ENCODE results near the gene SH3PXD2A. TPM values are rescaled to one million over a fixed set of nuclear protein-coding genes. Genes with fewer than 3 reads are reported as not detected.

SH3PXD2A gene
- total and polyA plus RNA-seq, 12 donors, result 6.9 to 44.9 (median 34.4) TPM

DNA sequence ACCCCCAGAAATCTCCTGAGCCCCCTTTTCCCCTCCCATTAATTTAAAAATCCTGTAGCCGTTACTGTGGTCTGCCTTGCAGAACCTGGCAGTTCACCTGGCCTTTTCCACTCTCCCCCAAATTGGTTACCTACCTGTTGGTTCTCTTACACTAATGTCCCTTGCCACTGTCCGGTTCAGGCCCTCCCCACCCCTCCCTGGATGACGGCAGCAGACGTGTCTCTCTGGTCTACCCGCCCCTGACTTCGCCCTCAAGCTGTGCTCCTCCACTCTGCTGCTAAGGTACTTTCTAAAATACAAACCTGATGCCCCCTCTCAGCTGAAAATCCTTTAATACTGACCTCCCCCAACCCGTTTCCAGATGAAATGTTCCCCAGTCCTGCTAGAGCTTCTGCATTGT lies 15.6 kb upstream of the SH3PXD2A start:
- no peak overlapping the region for H3K27ac ChIP-seq
- H3K9me3 ChIP-seq, result peaks cover 0 to 2% (median 0%) of the 10 kb centered on the region in 11 donors
- DNase-seq (no peak), ATAC-seq (no peak)
- TF ChIP-seq, protein P1, sequence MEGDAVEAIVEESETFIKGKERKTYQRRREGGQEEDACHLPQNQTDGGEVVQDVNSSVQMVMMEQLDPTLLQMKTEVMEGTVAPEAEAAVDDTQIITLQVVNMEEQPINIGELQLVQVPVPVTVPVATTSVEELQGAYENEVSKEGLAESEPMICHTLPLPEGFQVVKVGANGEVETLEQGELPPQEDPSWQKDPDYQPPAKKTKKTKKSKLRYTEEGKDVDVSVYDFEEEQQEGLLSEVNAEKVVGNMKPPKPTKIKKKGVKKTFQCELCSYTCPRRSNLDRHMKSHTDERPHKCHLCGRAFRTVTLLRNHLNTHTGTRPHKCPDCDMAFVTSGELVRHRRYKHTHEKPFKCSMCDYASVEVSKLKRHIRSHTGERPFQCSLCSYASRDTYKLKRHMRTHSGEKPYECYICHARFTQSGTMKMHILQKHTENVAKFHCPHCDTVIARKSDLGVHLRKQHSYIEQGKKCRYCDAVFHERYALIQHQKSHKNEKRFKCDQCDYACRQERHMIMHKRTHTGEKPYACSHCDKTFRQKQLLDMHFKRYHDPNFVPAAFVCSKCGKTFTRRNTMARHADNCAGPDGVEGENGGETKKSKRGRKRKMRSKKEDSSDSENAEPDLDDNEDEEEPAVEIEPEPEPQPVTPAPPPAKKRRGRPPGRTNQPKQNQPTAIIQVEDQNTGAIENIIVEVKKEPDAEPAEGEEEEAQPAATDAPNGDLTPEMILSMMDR (IDR thresholded peaks at IDR 0.05), result no peak
- peaks cover 0 to 40% (median 0%) of the 10 kb centered on the region in 9 donors for H3K36me3 ChIP-seq
- no peak overlapping the region for H3K4me3 ChIP-seq
- H3K27me3 ChIP-seq, result no peaks in the 10 kb centered on the region
- 94 to 96% methylated on average over 7 of the region's 7 CpGs for WGBS, 2 donors
- no peaks in the 10 kb centered on the region for H3K4me1 ChIP-seq
- intact Hi-C loops (cut with DNase I), result no loop called here

DNA sequence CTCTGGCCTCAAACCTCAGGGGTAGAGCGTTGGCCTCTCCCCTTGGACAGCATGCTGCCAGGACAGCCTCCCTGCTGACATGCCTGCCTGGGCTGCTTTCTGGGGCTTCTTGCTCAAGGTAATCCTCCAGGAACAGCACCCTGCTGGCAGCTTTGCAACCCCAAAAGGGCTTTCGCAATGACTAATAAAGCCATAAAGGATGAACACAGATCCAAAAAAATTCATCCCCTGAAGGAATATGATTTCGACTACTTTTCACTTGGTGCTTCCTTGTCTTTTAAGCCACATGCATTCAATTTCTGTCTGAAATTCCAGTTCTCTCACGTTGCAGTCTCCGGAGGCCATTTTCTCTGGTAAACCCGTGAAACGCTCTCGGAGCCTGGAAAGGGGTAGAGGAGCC lies 15.1 kb upstream of the SH3PXD2A start:
- H3K36me3 ChIP-seq, result peaks cover 0 to 39% (median 0%) of the 10 kb centered on the region in 9 donors
- no peaks in the 10 kb centered on the region for H3K27me3 ChIP-seq
- no peaks in the 10 kb centered on the region for H3K4me1 ChIP-seq
- peaks cover 0 to 7% (median under 1%) of the 10 kb centered on the region in 11 donors for H3K9me3 ChIP-seq
- 79 to 84% methylated on average over 8 of the region's 8 CpGs for WGBS, 2 donors
- TF ChIP-seq, protein P1 (IDR thresholded peaks at IDR 0.05), result no peak
- ATAC-seq (no peak), DNase-seq (no peak)
- H3K4me3 ChIP-seq, result no peak overlapping the region
- intact Hi-C loops (cut with DNase I), result no loop called here
- H3K27ac ChIP-seq, result no peak overlapping the region

DNA sequence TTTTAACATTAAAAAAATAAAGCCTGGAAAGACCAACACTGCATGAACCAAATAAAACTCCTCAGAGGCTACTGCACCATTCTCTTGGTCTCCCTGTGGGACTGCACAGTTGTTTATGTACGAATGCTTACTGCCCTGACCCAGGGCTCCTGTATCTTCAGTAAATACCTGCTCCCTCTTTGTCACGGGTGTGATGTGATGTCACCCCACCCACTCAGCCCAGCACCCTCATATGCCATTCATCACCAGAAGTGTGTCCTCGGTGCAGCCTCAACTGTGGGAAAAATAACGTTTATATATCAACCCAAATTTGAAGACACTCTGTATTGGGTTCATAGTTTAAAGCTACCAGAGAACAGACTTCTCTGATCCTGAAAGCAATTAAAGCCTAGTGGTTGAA lies 14.0 kb upstream of the SH3PXD2A start:
- DNase-seq (no peak), ATAC-seq (no peak)
- H3K27me3 ChIP-seq, result no peaks in the 10 kb centered on the region
- TF ChIP-seq, protein P1 (IDR thresholded peaks at IDR 0.05), result no peak
- H3K36me3 ChIP-seq, result peaks cover 0 to 33% (median 0%) of the 10 kb centered on the region in 9 donors
- H3K4me1 ChIP-seq, result no peaks in the 10 kb centered on the region
- no peak overlapping the region for H3K27ac ChIP-seq
- intact Hi-C loops (cut with DNase I), result loop anchor here in 4 of 10 donors (10.0 kb wide), 2 partner anchors 265 to 455 kb away; no protein-coding TSS in a partner anchor
- 85 to 86% methylated on average over 4 of the region's 4 CpGs for WGBS, 2 donors
- H3K4me3 ChIP-seq, result no peak overlapping the region
- H3K9me3 ChIP-seq, result peaks cover 0 to 19% (median 8%) of the 10 kb centered on the region in 11 donors

DNA sequence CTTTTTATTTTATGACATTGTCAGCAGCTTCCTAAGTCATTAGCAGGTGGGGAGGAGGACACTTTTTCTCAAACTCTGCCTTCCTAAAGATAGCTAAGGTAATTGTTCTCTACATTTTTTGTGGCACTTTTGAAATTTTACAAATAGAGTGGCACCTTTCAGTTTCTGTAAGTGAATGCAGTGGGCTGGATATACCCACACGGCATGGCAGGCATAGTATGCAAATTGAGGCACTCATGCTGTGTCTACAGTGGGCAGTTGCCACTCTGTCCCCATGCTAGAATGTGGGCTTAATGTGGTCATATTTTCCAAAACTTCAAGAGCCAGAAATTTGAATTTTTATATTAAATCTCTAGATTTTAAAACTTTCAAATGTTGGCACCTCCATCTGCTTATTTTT lies 12.8 kb upstream of the SH3PXD2A start:
- H3K27me3 ChIP-seq, result no peaks in the 10 kb centered on the region
- H3K36me3 ChIP-seq, result peaks cover 0 to 26% (median 0%) of the 10 kb centered on the region in 9 donors
- H3K4me3 ChIP-seq, result no peak overlapping the region
- no peak overlapping the region for H3K27ac ChIP-seq
- TF ChIP-seq, protein P1 (IDR thresholded peaks at IDR 0.05), result no peak
- WGBS, 2 donors, result 88 to 91% methylated on average over 1 of the region's 1 CpG
- DNase-seq (no peak), ATAC-seq (no peak)
- intact Hi-C loops (cut with DNase I), result loop anchor here in 4 of 10 donors (10.0 kb wide), 2 partner anchors 263 to 453 kb away; no protein-coding TSS in a partner anchor
- no peaks in the 10 kb centered on the region for H3K4me1 ChIP-seq
- H3K9me3 ChIP-seq, result peaks cover 0 to 20% (median 8%) of the 10 kb centered on the region in 11 donors

Measured in heart right ventricle (tissue), 16 donors.